Measurements from ENCODE around the gene PGGHG.

Gene PGGHG

GRCh38 chr11:297051-297585 lies 8.2 kb downstream of the PGGHG start:
- Histone ChIP-seq H3K27ac (ENCODE audit: low read length) (no peak overlapping the region), H3K4me1 (ENCODE audit: control insufficient read depth, low read depth, low read length) (peaks cover 10% of the 10 kb centered on the region), H3K27me3 (ENCODE audit: control insufficient read depth, insufficient read depth, low read length) (no peaks in the 10 kb centered on the region), H3K36me3 (ENCODE audit: control insufficient read depth, low read depth, low read length) (peaks cover 17% of the 10 kb centered on the region), H3K9ac (ENCODE audit: low read length) (no peak overlapping the region), H3K9me3 (ENCODE audit: control insufficient read depth, low read depth, low read length) (no peaks in the 10 kb centered on the region), H3K4me3 (ENCODE audit: low read length) (no peak overlapping the region)

- Histone ChIP-seq H3K9me3 (ENCODE audit: control insufficient read depth, low read depth, low read length) (no peaks in the 10 kb centered on the region), H3K36me3 (ENCODE audit: control insufficient read depth, low read depth, low read length) (peaks cover 11% of the 10 kb centered on the region), H3K9ac (ENCODE audit: low read length) (no peak overlapping the region), H3K27me3 (ENCODE audit: control insufficient read depth, insufficient read depth, low read length) (no peaks in the 10 kb centered on the region), H3K4me3 (ENCODE audit: low read length) (no peak overlapping the region), H3K27ac (ENCODE audit: low read length) (no peak overlapping the region), H3K4me1 (ENCODE audit: control insufficient read depth, low read depth, low read length) (peaks cover 10% of the 10 kb centered on the region)
These were observed 8.9 kb downstream of the PGGHG start for GRCh38 chr11:297586-298405.

GRCh38 chr11:298406-299065 lies 9.6 kb downstream of the PGGHG start:
- no peaks in the 10 kb centered on the region for H3K9me3 ChIP-seq (ENCODE audit: control insufficient read depth, low read depth, low read length)
- peaks cover 5% of the 10 kb centered on the region for H3K36me3 ChIP-seq (ENCODE audit: control insufficient read depth, low read depth, low read length)
- H3K27me3 ChIP-seq (ENCODE audit: control insufficient read depth, insufficient read depth, low read length), result no peaks in the 10 kb centered on the region
- H3K27ac ChIP-seq (ENCODE audit: low read length), result no peak overlapping the region
- H3K9ac ChIP-seq (ENCODE audit: low read length), result no peak overlapping the region
- peaks cover 10% of the 10 kb centered on the region for H3K4me1 ChIP-seq (ENCODE audit: control insufficient read depth, low read depth, low read length)
- no peak overlapping the region for H3K4me3 ChIP-seq (ENCODE audit: low read length)

GRCh38 chr11:299081-299891 lies 10.4 kb downstream of the PGGHG start, which contains the start of gene IFITM5:
IFITM5 (minus strand) TSS chr11:299526; CDS start chr11:299490, 36 bp downstream.
- no peak within 1 kb of the TSS for H3K9ac ChIP-seq (ENCODE audit: low read length)

GRCh38 chr11:299951-300735 lies 11.2 kb downstream of the PGGHG start:
- no peak overlapping the region for H3K9ac ChIP-seq (ENCODE audit: low read length)
- H3K27me3 ChIP-seq (ENCODE audit: control insufficient read depth, insufficient read depth, low read length), result no peaks in the 10 kb centered on the region
- no peak overlapping the region for H3K4me3 ChIP-seq (ENCODE audit: low read length)
- no peak overlapping the region for H3K27ac ChIP-seq (ENCODE audit: low read length)
- H3K4me1 ChIP-seq (ENCODE audit: control insufficient read depth, low read depth, low read length), result peaks cover 11% of the 10 kb centered on the region
- no peaks in the 10 kb centered on the region for H3K9me3 ChIP-seq (ENCODE audit: control insufficient read depth, low read depth, low read length)
- H3K36me3 ChIP-seq (ENCODE audit: control insufficient read depth, low read depth, low read length), result no peaks in the 10 kb centered on the region

More at GRCh38 chr11:299081-299891, 10.4 kb downstream of the PGGHG start, which contains the start of gene IFITM5:
- Histone ChIP-seq H3K27ac (ENCODE audit: low read length) (no peak within 1 kb of the TSS), H3K4me3 (ENCODE audit: low read length) (no peak within 1 kb of the TSS), H3K9me3 (ENCODE audit: control insufficient read depth, low read depth, low read length) (no peaks in the 10 kb centered on the region), H3K36me3 (ENCODE audit: control insufficient read depth, low read depth, low read length) (peaks cover 5% of the 10 kb centered on the region), H3K27me3 (ENCODE audit: control insufficient read depth, insufficient read depth, low read length) (no peaks in the 10 kb centered on the region), H3K4me1 (ENCODE audit: control insufficient read depth, low read depth, low read length) (peaks cover 10% of the 10 kb centered on the region)

GRCh38 chr11:303363-303762 lies 14.4 kb downstream of the PGGHG start:
- H3K9me3 ChIP-seq (ENCODE audit: control insufficient read depth, low read depth, low read length), result no peaks in the 10 kb centered on the region
- H3K9ac ChIP-seq (ENCODE audit: low read length), result no peak overlapping the region
- no peaks in the 10 kb centered on the region for H3K27me3 ChIP-seq (ENCODE audit: control insufficient read depth, insufficient read depth, low read length)
- H3K27ac ChIP-seq (ENCODE audit: low read length), result no peak overlapping the region
- H3K4me1 ChIP-seq (ENCODE audit: control insufficient read depth, low read depth, low read length), result peaks cover 24% of the 10 kb centered on the region
- H3K4me3 ChIP-seq (ENCODE audit: low read length), result no peak overlapping the region
- H3K36me3 ChIP-seq (ENCODE audit: control insufficient read depth, low read depth, low read length), result no peaks in the 10 kb centered on the region

GRCh38 chr11:304061-304506 lies 15.2 kb downstream of the PGGHG start:
- H3K36me3 ChIP-seq (ENCODE audit: control insufficient read depth, low read depth, low read length), result no peaks in the 10 kb centered on the region
- no peak overlapping the region for H3K27ac ChIP-seq (ENCODE audit: low read length)
- no peaks in the 10 kb centered on the region for H3K27me3 ChIP-seq (ENCODE audit: control insufficient read depth, insufficient read depth, low read length)
- H3K4me3 ChIP-seq (ENCODE audit: low read length), result no peak overlapping the region
- H3K4me1 ChIP-seq (ENCODE audit: control insufficient read depth, low read depth, low read length), result peaks cover 24% of the 10 kb centered on the region
- H3K9me3 ChIP-seq (ENCODE audit: control insufficient read depth, low read depth, low read length), result no peaks in the 10 kb centered on the region
- no peak overlapping the region for H3K9ac ChIP-seq (ENCODE audit: low read length)

GRCh38 chr11:304915-305843 lies 16.3 kb downstream of the PGGHG start:
- peak overlapping the region; percentile 38 for H3K4me3 ChIP-seq (ENCODE audit: low read length)
- H3K27ac ChIP-seq (ENCODE audit: low read length), result peak overlapping the region; percentile 28
- peak overlapping the region; percentile 0 for H3K9ac ChIP-seq (ENCODE audit: low read length)
- no peaks in the 10 kb centered on the region for H3K36me3 ChIP-seq (ENCODE audit: control insufficient read depth, low read depth, low read length)
- H3K27me3 ChIP-seq (ENCODE audit: control insufficient read depth, insufficient read depth, low read length), result no peaks in the 10 kb centered on the region
- H3K9me3 ChIP-seq (ENCODE audit: control insufficient read depth, low read depth, low read length), result no peaks in the 10 kb centered on the region
- H3K4me1 ChIP-seq (ENCODE audit: control insufficient read depth, low read depth, low read length), result peaks cover 28% of the 10 kb centered on the region

GRCh38 chr11:305844-306211 lies 16.9 kb downstream of the PGGHG start:
- no peaks in the 10 kb centered on the region for H3K36me3 ChIP-seq (ENCODE audit: control insufficient read depth, low read depth, low read length)
- peaks cover 22% of the 10 kb centered on the region for H3K4me1 ChIP-seq (ENCODE audit: control insufficient read depth, low read depth, low read length)
- no peaks in the 10 kb centered on the region for H3K27me3 ChIP-seq (ENCODE audit: control insufficient read depth, insufficient read depth, low read length)
- peak overlapping the region; percentile 28 for H3K27ac ChIP-seq (ENCODE audit: low read length)
- peak overlapping the region; percentile 38 for H3K4me3 ChIP-seq (ENCODE audit: low read length)
- peak overlapping the region; percentile 0 for H3K9ac ChIP-seq (ENCODE audit: low read length)
- H3K9me3 ChIP-seq (ENCODE audit: control insufficient read depth, low read depth, low read length), result no peaks in the 10 kb centered on the region

Measured in iPS-18a (cell line).